ENCODE measurements around the gene RASGRP1. TPM values are rescaled to one million over a fixed set of nuclear protein-coding genes. Genes with fewer than 3 reads are reported as not detected.

The RASGRP1 gene
- total and polyA plus RNA-seq, 2 donors (not counting 1 experiment from before 2014, with no cell fraction given), result 17.7 to 24.7 TPM

- DNase-seq (no peak), ATAC-seq (ENCODE audit: low read depth) (no peak)
- no peaks in the 10 kb centered on the region for H3K4me1 ChIP-seq (ENCODE audit: control insufficient read depth in 2 of 2, insufficient read depth in 2 of 2, low read length in 2 of 2)
- Mint-ChIP-seq H3K4me1 (no peaks in the 10 kb centered on the region), H3K9me3 (ENCODE audit: insufficient read depth) (no peaks in the 10 kb centered on the region), H3K4me3 (no peak overlapping the region), H3K27ac (no peak overlapping the region), H3K27me3 (no peaks in the 10 kb centered on the region)
- H3K9me3 ChIP-seq (ENCODE audit: control extremely low read depth in 1 of 3, control insufficient read depth in 2 of 3, insufficient read depth in 1 of 3, low read length in 2 of 3), result no peaks in the 10 kb centered on the region
- H3K36me3 ChIP-seq (replicated peaks in 1 of 2; ENCODE audit: control extremely low read depth in 1 of 2, control insufficient read depth in 1 of 2, extremely low read depth in 1 of 2, insufficient read depth in 2 of 2, low read length in 1 of 2), result peaks cover 1 to 18% of the 10 kb centered on the region in 2 experiments
- no peak overlapping the region for H3K27ac ChIP-seq (ENCODE audit: low read length in 2 of 2)
- peaks cover under 1% of the 10 kb centered on the region for H3K79me2 ChIP-seq (ENCODE audit: control insufficient read depth, insufficient read depth, low read length)
- H3K27me3 ChIP-seq (replicated peaks in 1 of 4; ENCODE audit: control extremely low read depth in 1 of 4, control insufficient read depth in 3 of 4, insufficient read depth in 4 of 4, low read length in 3 of 4), result no peaks in the 10 kb centered on the region
- CTCF ChIA-PET, result interaction anchor here (0.9 to 1.9 kb wide), 5 partner anchors 16 to 177 kb away, joined by 3 to 8 read pairs (median 3); partner anchors contain the start of gene RASGRP1
- H3K4me3 ChIP-seq (ENCODE audit: control extremely low read depth in 1 of 5, extremely low read depth in 1 of 5, insufficient read depth in 1 of 5, low read depth in 2 of 5, low read length in 4 of 5), result no peak overlapping the region
- POLR2A ChIA-PET, result no interaction called here
- H2AFZ ChIP-seq (ENCODE audit: insufficient read depth, low read depth, low read length, poor library complexity, severe bottlenecking), result no peak overlapping the region
- H3K9ac ChIP-seq (ENCODE audit: low read length), result no peak overlapping the region
- intact Hi-C loops (cut with micrococcal nuclease), result no loop called here
- H3K4me2 ChIP-seq (replicated peaks; ENCODE audit: low read depth, low read length, poor library complexity, severe bottlenecking), result no peak overlapping the region
- WGBS (ENCODE audit: insufficient coverage), result 93% methylated on average over 3 of the region's 4 CpGs
- TF ChIP-seq, protein P1, sequence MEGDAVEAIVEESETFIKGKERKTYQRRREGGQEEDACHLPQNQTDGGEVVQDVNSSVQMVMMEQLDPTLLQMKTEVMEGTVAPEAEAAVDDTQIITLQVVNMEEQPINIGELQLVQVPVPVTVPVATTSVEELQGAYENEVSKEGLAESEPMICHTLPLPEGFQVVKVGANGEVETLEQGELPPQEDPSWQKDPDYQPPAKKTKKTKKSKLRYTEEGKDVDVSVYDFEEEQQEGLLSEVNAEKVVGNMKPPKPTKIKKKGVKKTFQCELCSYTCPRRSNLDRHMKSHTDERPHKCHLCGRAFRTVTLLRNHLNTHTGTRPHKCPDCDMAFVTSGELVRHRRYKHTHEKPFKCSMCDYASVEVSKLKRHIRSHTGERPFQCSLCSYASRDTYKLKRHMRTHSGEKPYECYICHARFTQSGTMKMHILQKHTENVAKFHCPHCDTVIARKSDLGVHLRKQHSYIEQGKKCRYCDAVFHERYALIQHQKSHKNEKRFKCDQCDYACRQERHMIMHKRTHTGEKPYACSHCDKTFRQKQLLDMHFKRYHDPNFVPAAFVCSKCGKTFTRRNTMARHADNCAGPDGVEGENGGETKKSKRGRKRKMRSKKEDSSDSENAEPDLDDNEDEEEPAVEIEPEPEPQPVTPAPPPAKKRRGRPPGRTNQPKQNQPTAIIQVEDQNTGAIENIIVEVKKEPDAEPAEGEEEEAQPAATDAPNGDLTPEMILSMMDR (IDR thresholded peaks at IDR 0.05), result no peak
- no peak for TF ChIP-seq EZH2 (IDR thresholded peaks at IDR 0.05; ENCODE audit: borderline replicate concordance, insufficient read depth, low read depth, low read length, poor library complexity, severe bottlenecking)
- no peaks in the 10 kb centered on the region for H4K20me1 ChIP-seq (ENCODE audit: control insufficient read depth, insufficient read depth, low read length, poor library complexity, severe bottlenecking)
These were observed 41.7 kb downstream of the RASGRP1 start for GRCh38 chr15:38522922-38523321.

- WGBS (ENCODE audit: insufficient coverage), result 94% methylated on average over 4 of the region's 5 CpGs
- Histone ChIP-seq H3K36me3 (replicated peaks in 1 of 2; ENCODE audit: control extremely low read depth in 1 of 2, control insufficient read depth in 1 of 2, extremely low read depth in 1 of 2, insufficient read depth in 2 of 2, low read length in 1 of 2) (peaks cover 1 to 29% of the 10 kb centered on the region in 2 experiments), H3K27me3 (replicated peaks in 1 of 4; ENCODE audit: control extremely low read depth in 1 of 4, control insufficient read depth in 3 of 4, insufficient read depth in 4 of 4, low read length in 3 of 4) (no peaks in the 10 kb centered on the region), H3K9me3 (ENCODE audit: control extremely low read depth in 1 of 3, control insufficient read depth in 2 of 3, insufficient read depth in 1 of 3, low read length in 2 of 3) (no peaks in the 10 kb centered on the region), H4K20me1 (ENCODE audit: control insufficient read depth, insufficient read depth, low read length, poor library complexity, severe bottlenecking) (no peaks in the 10 kb centered on the region), H3K9ac (ENCODE audit: low read length) (no peak overlapping the region), H2AFZ (ENCODE audit: insufficient read depth, low read depth, low read length, poor library complexity, severe bottlenecking) (no peak overlapping the region), H3K4me3 (ENCODE audit: control extremely low read depth in 1 of 5, extremely low read depth in 1 of 5, insufficient read depth in 1 of 5, low read depth in 2 of 5, low read length in 4 of 5) (no peak overlapping the region), H3K4me2 (replicated peaks; ENCODE audit: low read depth, low read length, poor library complexity, severe bottlenecking) (no peak overlapping the region), H3K4me1 (ENCODE audit: control insufficient read depth in 2 of 2, insufficient read depth in 2 of 2, low read length in 2 of 2) (no peaks in the 10 kb centered on the region), H3K27ac (ENCODE audit: low read length in 2 of 2) (no peak overlapping the region), H3K79me2 (ENCODE audit: control insufficient read depth, insufficient read depth, low read length) (no peaks in the 10 kb centered on the region)
- Mint-ChIP-seq H3K27ac (no peak overlapping the region), H3K4me3 (no peak overlapping the region), H3K9me3 (ENCODE audit: insufficient read depth) (no peaks in the 10 kb centered on the region), H3K4me1 (no peaks in the 10 kb centered on the region), H3K27me3 (no peaks in the 10 kb centered on the region)
- POLR2A ChIA-PET, result no interaction called here
- CTCF ChIA-PET, result interaction anchor here (0.7 to 1.9 kb wide), 2 partner anchors 36 to 179 kb away, joined by 3 to 8 read pairs; no protein-coding TSS in a partner anchor
- intact Hi-C loops (cut with micrococcal nuclease), result no loop called here
- TF ChIP-seq EZH2 (IDR thresholded peaks at IDR 0.05; ENCODE audit: borderline replicate concordance, insufficient read depth, low read depth, low read length, poor library complexity, severe bottlenecking), result no peak
- TF ChIP-seq, protein P1 (IDR thresholded peaks at IDR 0.05), result no peak
- no peak for DNase-seq
- ATAC-seq (ENCODE audit: low read depth), result no peak
These were observed 43.3 kb downstream of the RASGRP1 start for GRCh38 chr15:38521316-38521715.

All from B cell (primary cell).